Activated CD4-positive, alpha-beta T cell treated with anti-CD3 and anti-CD28 coated beads, Interleukin-2, amount 10 ng/mL, durations not matched to agents 7 days and 5 days (primary cell): Measurements from ENCODE around the gene PTGES3. TPM values are rescaled to one million over a fixed set of nuclear protein-coding genes. Genes with fewer than 3 reads are reported as not detected.

Source experiments
- CTCF ChIA-PET: fragments of 350-600 bp; sonication (Branson Sonifier 250); formaldehyde crosslinking; loops from one replicate; lab custom pipeline; 2021; ENCODE audit warnings: antibody characterized with exemption; lab: Charles Lee
- POLR2A ChIA-PET: fragments of 350-600 bp; sonication (Branson Sonifier 250); formaldehyde crosslinking; loops from one replicate; lab custom pipeline; 2021; ENCODE audit warnings: antibody characterized with exemption; lab: Charles Lee
- DNase-seq: peaks from one replicate; pipeline ENCODE4 v3.0.0-alpha.2; 2020
- H3K27ac Mint-ChIP-seq: one replicate; pipeline ENCODE4 v1.8.0; 2021; ENCODE audit warnings: mild to moderate bottlenecking, moderate library complexity, mixed read lengths
- H3K27me3 Mint-ChIP-seq: one replicate; pipeline ENCODE4 v1.8.0; 2021; ENCODE audit warnings: mixed read lengths
- H3K36me3 Mint-ChIP-seq: one replicate; pipeline ENCODE4 v1.8.0; 2021; ENCODE audit warnings: low read depth, mixed read lengths
- H3K4me1 Mint-ChIP-seq: one replicate; pipeline ENCODE4 v1.8.0; 2021; ENCODE audit warnings: mixed read lengths
- H3K4me3 Mint-ChIP-seq: one replicate; pipeline ENCODE4 v1.8.0; 2021; ENCODE audit warnings: mild to moderate bottlenecking, moderate library complexity, mixed read lengths
- H3K9me3 Mint-ChIP-seq: one replicate; pipeline ENCODE4 v1.8.0; 2021; ENCODE audit warnings: mixed read lengths
- total RNA-seq, 2 experiments: library from RNA; stranded (reverse); gene quantifications; one replicate each; pipeline ENCODE4 v1.2.3, GENCODE V29; 2021

The PTGES3 gene
- total RNA-seq, 2 experiments from 2014 or later = 218 to 236 TPM

DNA sequence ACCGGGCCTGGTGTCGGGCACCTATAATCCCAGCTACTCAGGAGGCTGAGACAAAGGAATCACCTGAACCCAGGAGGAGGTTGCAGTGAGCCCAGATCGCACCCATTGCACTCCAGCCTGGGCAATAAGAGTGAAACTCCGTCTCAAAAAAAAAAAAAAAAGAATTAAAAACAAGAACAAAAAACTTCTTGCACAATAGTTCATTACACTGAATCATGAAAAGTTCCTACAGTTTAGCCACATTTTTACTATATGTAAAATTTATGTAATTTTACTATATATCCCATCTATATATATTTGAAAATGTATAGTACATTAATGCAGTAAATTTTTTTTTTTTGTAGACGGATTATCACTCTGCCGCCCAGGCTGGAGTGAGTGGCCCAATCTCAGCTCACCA, 46.9 kb downstream of the PTGES3 start:
- H3K4me1 Mint-ChIP-seq = peaks cover 61% of the 10 kb centered on the region
- H3K4me3 Mint-ChIP-seq = no peak overlapping the region
- no peak for DNase-seq
- no peak overlapping the region for H3K27ac Mint-ChIP-seq
- POLR2A ChIA-PET = interaction anchor here (0.7 kb wide), 1 partner anchor 943 kb away, joined by 4 read pairs; no protein-coding TSS in a partner anchor
- CTCF ChIA-PET = interaction anchor here (0.7 to 1.3 kb wide), 3 partner anchors 17 to 505 kb away, joined by 4 to 5 read pairs (median 4); no protein-coding TSS in a partner anchor
- H3K9me3 Mint-ChIP-seq = no peaks in the 10 kb centered on the region
- peaks cover 65% of the 10 kb centered on the region for H3K36me3 Mint-ChIP-seq
- H3K27me3 Mint-ChIP-seq = no peaks in the 10 kb centered on the region

DNA sequence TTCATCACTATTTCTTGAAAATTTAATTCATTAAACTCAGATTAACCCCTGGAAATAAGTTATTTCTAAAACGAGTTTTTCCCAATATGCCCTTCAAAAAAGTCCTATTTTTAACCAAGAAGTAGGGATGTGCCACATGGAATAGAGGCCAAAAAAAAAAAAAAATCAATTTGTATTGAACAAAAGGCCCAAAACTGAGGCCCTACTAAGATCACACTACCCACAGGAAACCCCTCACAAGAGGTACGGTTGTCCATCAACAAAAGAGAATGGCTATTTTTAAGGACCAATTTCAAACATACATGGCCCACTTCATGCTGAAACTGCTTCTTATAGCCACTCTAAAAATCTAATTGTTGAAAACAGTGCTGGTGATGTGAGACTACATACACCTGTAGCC, 50.5 kb downstream of the PTGES3 start:
- no peaks in the 10 kb centered on the region for H3K27me3 Mint-ChIP-seq
- ChIA-PET CTCF (interaction anchor here (0.5 to 4.8 kb wide), 3 partner anchors 8 to 47 kb away, joined by 3 to 27 read pairs (median 4); no protein-coding TSS in a partner anchor), POLR2A (no interaction called here)
- DNase-seq = no peak
- no peaks in the 10 kb centered on the region for H3K9me3 Mint-ChIP-seq
- H3K27ac Mint-ChIP-seq = peak overlapping the region; percentile 69
- H3K36me3 Mint-ChIP-seq = peaks cover 38% of the 10 kb centered on the region
- H3K4me1 Mint-ChIP-seq = peaks cover 64% of the 10 kb centered on the region
- no peak overlapping the region for H3K4me3 Mint-ChIP-seq

DNA sequence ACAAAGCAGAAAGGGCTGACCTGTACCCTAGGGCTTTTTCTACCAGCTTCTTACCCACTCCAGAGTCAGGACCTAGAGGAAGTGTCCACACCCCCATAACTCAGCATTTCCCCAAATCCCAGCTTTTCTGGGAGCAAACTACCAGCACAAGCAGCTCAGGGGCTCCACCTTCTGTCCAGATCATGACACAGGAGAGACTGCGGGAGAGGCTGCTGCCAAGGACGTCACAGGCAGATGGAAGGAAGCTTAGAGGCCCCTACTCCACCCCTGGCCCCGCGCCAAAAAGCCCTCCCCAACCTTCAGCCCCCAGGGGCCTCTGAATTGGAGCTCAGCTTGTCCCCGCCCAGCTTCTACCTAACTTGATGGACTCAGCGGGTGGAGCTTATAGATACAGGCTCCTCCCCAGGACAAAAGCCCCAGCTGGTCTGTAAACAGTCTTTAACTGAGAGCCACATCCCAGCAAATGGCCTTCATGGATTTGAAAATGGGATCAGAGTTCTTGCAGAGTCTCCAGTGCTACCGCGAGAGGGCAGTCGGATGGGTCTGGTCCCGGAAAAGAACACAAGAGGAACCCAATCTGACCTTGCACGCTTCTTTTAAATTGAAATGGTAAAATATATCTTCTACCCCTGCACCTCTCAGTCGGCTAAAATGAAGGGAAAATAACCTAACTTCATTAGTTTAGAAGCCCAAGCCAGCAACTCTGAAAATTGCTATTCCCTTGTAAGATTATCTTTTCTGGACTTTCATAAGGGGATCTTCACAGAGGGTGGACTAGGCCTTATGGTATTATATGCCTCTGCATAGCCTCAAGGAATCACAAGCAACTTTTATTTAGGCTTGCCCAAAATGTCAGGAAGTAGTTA, 51.2 kb downstream of the PTGES3 start:
- Mint-ChIP-seq H3K27me3 (no peaks in the 10 kb centered on the region), H3K4me3 (peak overlapping the region; percentile 94), H3K4me1 (peaks cover 64% of the 10 kb centered on the region), H3K9me3 (no peaks in the 10 kb centered on the region), H3K36me3 (peaks cover 31% of the 10 kb centered on the region), H3K27ac (peak overlapping the region; percentile 97)
- peak; percentile 94 for DNase-seq
- CTCF ChIA-PET = interaction anchor here (0.5 to 4.8 kb wide), 21 partner anchors 9 to 370 kb away, joined by 3 to 27 read pairs (median 5); partner anchors contain the start of genes ATP5F1B, COQ10A, PAN2 and STAT2
- POLR2A ChIA-PET = interaction anchor here (0.8 to 2.0 kb wide), 2 partner anchors 8 to 51 kb away, joined by 3 to 6 read pairs; partner anchors contain the start of gene PTGES3

DNA sequence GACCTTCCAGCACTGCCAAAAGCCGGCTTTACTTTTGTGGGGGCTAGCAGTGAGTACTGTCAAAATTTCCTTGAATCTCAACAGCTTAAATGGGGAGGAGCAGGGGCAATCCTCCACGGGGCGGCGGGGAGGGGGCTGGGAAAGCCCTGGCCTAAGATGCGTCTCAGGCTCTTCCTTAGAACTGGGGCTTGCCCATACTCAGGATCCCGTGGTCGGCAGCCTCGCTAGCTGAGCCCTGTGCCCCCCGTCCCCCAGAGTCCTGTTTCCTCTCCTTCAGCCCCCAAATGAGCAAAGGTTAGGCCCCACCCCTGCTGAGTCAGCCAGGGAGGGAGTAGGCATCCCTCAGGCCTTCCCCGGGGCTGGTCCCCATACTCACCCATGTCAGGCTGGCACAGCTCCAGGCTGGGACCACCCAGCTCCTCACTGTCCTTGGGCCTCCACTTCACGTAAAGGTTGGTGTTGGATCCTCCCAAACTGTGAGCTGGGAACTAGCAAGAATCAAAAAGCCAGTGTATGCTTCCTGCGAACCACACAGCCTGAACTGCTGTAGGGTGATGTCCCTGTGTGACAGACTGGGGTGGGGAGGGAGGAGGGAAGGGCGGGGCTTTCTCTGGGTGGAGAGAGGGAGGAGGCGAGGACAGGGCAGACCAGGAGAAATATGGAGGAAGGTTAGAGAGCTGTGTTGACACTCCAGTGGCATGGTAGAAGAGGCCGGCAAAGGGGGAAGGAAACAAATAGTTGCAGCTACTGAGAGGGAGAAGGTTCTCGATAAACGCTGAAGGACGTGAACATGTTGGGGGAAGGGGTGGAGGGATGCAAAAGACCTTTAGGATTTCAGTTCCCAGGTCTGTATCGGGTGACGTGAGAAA, 52.0 kb downstream of the PTGES3 start:
- Mint-ChIP-seq H3K36me3 (peaks cover 32% of the 10 kb centered on the region), H3K27ac (peak overlapping the region; percentile 97), H3K27me3 (no peaks in the 10 kb centered on the region), H3K9me3 (no peaks in the 10 kb centered on the region), H3K4me1 (peaks cover 72% of the 10 kb centered on the region), H3K4me3 (peak overlapping the region; percentile 94)
- DNase-seq = peak; percentile 89
- ChIA-PET CTCF (interaction anchor here (0.7 to 4.8 kb wide), 17 partner anchors 9 to 369 kb away, joined by 3 to 27 read pairs (median 4); partner anchors contain the start of genes ATP5F1B, COQ10A and STAT2), POLR2A (interaction anchor here (0.6 to 2.0 kb wide), 4 partner anchors 9 to 89 kb away, joined by 3 to 6 read pairs (median 4); partner anchors contain the start of genes NACA and PTGES3)

GRCh38 chr12:56634837-56635791, 53.0 kb downstream of the PTGES3 start:
- peak overlapping the region; percentile 97 for H3K27ac Mint-ChIP-seq
- H3K4me1 Mint-ChIP-seq = peaks cover 78% of the 10 kb centered on the region

GRCh38 chr12:56634242-56634836, 53.7 kb downstream of the PTGES3 start:
- Mint-ChIP-seq H3K4me1 (peaks cover 74% of the 10 kb centered on the region), H3K27me3 (no peaks in the 10 kb centered on the region), H3K27ac (peak overlapping the region; percentile 84), H3K36me3 (peaks cover 23% of the 10 kb centered on the region), H3K9me3 (no peaks in the 10 kb centered on the region), H3K4me3 (peak overlapping the region; percentile 94)
- POLR2A ChIA-PET = interaction anchor here (1.0 kb wide), 1 partner anchor 91 kb away, joined by 4 read pairs; the partner anchor contains the start of gene NACA
- DNase-seq = peak; percentile 19
- CTCF ChIA-PET = interaction anchor here (0.5 to 4.8 kb wide), 7 partner anchors 12 to 478 kb away, joined by 3 to 27 read pairs (median 4); partner anchors contain the start of genes ATP5F1B and SMARCC2

More at GRCh38 chr12:56634837-56635791, 53.0 kb downstream of the PTGES3 start:
- Mint-ChIP-seq H3K4me3 (peak overlapping the region; percentile 94), H3K27me3 (no peaks in the 10 kb centered on the region), H3K36me3 (peaks cover 28% of the 10 kb centered on the region), H3K9me3 (no peaks in the 10 kb centered on the region)
- CTCF ChIA-PET = interaction anchor here (0.7 to 4.8 kb wide), 12 partner anchors 8 to 477 kb away, joined by 3 to 27 read pairs (median 7); partner anchors contain the start of genes ATP5F1B, SMARCC2 and STAT2
- peak; percentile 72 for DNase-seq
- POLR2A ChIA-PET = interaction anchor here (0.6 to 2.0 kb wide), 3 partner anchors 43 to 90 kb away, joined by 3 to 6 read pairs (median 4); partner anchors contain the start of genes NACA and PTGES3

GRCh38 chr12:56633468-56634241, 54.4 kb downstream of the PTGES3 start:
- Mint-ChIP-seq H3K36me3 (peaks cover 23% of the 10 kb centered on the region), H3K4me3 (peak overlapping the region; percentile 94), H3K9me3 (no peaks in the 10 kb centered on the region), H3K27ac (peak overlapping the region; percentile 22), H3K4me1 (peaks cover 73% of the 10 kb centered on the region), H3K27me3 (no peaks in the 10 kb centered on the region)
- DNase-seq = no peak
- POLR2A ChIA-PET = no interaction called here
- CTCF ChIA-PET = interaction anchor here (0.5 to 4.8 kb wide), 6 partner anchors 51 to 654 kb away, joined by 3 to 27 read pairs (median 4); partner anchors contain the start of gene SMARCC2

- Mint-ChIP-seq H3K4me3 (peak overlapping the region; percentile 94), H3K27ac (peak overlapping the region; percentile 59), H3K9me3 (no peaks in the 10 kb centered on the region), H3K36me3 (peaks cover 17% of the 10 kb centered on the region), H3K4me1 (peaks cover 76% of the 10 kb centered on the region), H3K27me3 (no peaks in the 10 kb centered on the region)
- ChIA-PET CTCF (interaction anchor here (0.6 to 1.7 kb wide), 2 partner anchors 443 to 655 kb away, joined by 3 read pairs; partner anchors contain the start of gene SMARCC2), POLR2A (no interaction called here)
- no peak for DNase-seq
Measured at GRCh38 chr12:56632701-56633467, 55.2 kb downstream of the PTGES3 start.

- ChIA-PET POLR2A (interaction anchor here (0.7 kb wide), 1 partner anchor 118 kb away, joined by 3 read pairs; no protein-coding TSS in a partner anchor), CTCF (no interaction called here)
Measured at GRCh38 chr12:56631790-56632700, 56.0 kb downstream of the PTGES3 start.

More at GRCh38 chr12:56631790-56632700, 56.0 kb downstream of the PTGES3 start:
- H3K27me3 Mint-ChIP-seq = no peaks in the 10 kb centered on the region
- H3K4me1 Mint-ChIP-seq = peaks cover 70% of the 10 kb centered on the region
- H3K36me3 Mint-ChIP-seq = peaks cover 11% of the 10 kb centered on the region
- no peaks in the 10 kb centered on the region for H3K9me3 Mint-ChIP-seq
- DNase-seq = peak; percentile 50
- peak overlapping the region; percentile 59 for H3K27ac Mint-ChIP-seq
- peak overlapping the region; percentile 94 for H3K4me3 Mint-ChIP-seq
